GM18511 (cell line): Measurements from ENCODE around the gene CDC14A.

ENCODE experiments used
- ATAC-seq: cut with Tn5 transposase; IDR thresholded peaks from one replicate; pipeline ENCODE4 v1.9.1; 2021; ENCODE audit warnings: mild to moderate bottlenecking, moderate library complexity; ENCODE audit not compliant: unreplicated experiment

Gene CDC14A

GRCh38 chr1:100524355-100524754 is 172.0 kb downstream of the CDC14A start:
- ATAC-seq, result no peak

GRCh38 chr1:100526894-100527293 is 174.6 kb downstream of the CDC14A start:
- ATAC-seq, result no peak

- no peak for ATAC-seq
Observed at GRCh38 chr1:100528871-100529270, 176.6 kb downstream of the CDC14A start.

GRCh38 chr1:100530141-100530540 is 177.8 kb downstream of the CDC14A start:
- no peak for ATAC-seq

GRCh38 chr1:100530880-100531487 is 178.7 kb downstream of the CDC14A start:
- peak; percentile 92 for ATAC-seq

GRCh38 chr1:100532645-100533044 is 180.3 kb downstream of the CDC14A start:
- ATAC-seq, result no peak

- no peak for ATAC-seq
Observed at GRCh38 chr1:100535264-100535663, 183.0 kb downstream of the CDC14A start.

- ATAC-seq, result peak; percentile 82
Observed at GRCh38 chr1:100536031-100536430, 183.7 kb downstream of the CDC14A start.

- peak; percentile 15 for ATAC-seq
Observed at GRCh38 chr1:100538913-100539835, 186.9 kb downstream of the CDC14A start.

- ATAC-seq, result peak; percentile 4
Observed at GRCh38 chr1:100539836-100540536, 187.7 kb downstream of the CDC14A start.

- no peak for ATAC-seq
Observed at GRCh38 chr1:100542285-100542684, 190.0 kb downstream of the CDC14A start.

- peak; percentile 51 for ATAC-seq
Observed at GRCh38 chr1:100543640-100544039, 191.3 kb downstream of the CDC14A start.

GRCh38 chr1:100544791-100545190 is 192.5 kb downstream of the CDC14A start:
- ATAC-seq, result no peak

GRCh38 chr1:100545855-100546254 is 193.5 kb downstream of the CDC14A start:
- no peak for ATAC-seq

- ATAC-seq, result no peak
Observed at GRCh38 chr1:100552031-100552430, 199.7 kb downstream of the CDC14A start.

GRCh38 chr1:100552922-100553321 is 200.6 kb downstream of the CDC14A start:
- no peak for ATAC-seq

GRCh38 chr1:100556181-100556580 is 203.9 kb downstream of the CDC14A start:
- no peak for ATAC-seq

GRCh38 chr1:100556925-100557605 is 204.8 kb downstream of the CDC14A start:
- ATAC-seq, result no peak

GRCh38 chr1:100557606-100557953 is 205.3 kb downstream of the CDC14A start:
- ATAC-seq, result no peak

GRCh38 chr1:100565533-100565932 is 213.2 kb downstream of the CDC14A start:
- no peak for ATAC-seq
